HG03135 (cell line): ENCODE results near the gene ACSM4.
"Not testable (repeated sequence)": the region's sequence is repeated elsewhere in the genome, so short reads cannot be mapped to it uniquely, and the experiment has no call there.

Experiments used
- ATAC-seq: cut with Tn5 transposase; IDR thresholded peaks from one replicate; pipeline ENCODE4 v1.9.1; 2021; ENCODE audit warnings: mild to moderate bottlenecking, moderate library complexity; ENCODE audit not compliant: unreplicated experiment

ACSM4 gene

GRCh38 chr12:7327918-7328317 lies 24.0 kb downstream of the ACSM4 start:
- ATAC-seq: no peak

- not testable (repeated sequence) for ATAC-seq
Measured at GRCh38 chr12:7337790-7338189, 33.9 kb downstream of the ACSM4 start.

- ATAC-seq: no peak
Measured at GRCh38 chr12:7339675-7340074, 35.8 kb downstream of the ACSM4 start.

GRCh38 chr12:7344833-7345606 lies 41.1 kb downstream of the ACSM4 start:
- no peak for ATAC-seq

DNA sequence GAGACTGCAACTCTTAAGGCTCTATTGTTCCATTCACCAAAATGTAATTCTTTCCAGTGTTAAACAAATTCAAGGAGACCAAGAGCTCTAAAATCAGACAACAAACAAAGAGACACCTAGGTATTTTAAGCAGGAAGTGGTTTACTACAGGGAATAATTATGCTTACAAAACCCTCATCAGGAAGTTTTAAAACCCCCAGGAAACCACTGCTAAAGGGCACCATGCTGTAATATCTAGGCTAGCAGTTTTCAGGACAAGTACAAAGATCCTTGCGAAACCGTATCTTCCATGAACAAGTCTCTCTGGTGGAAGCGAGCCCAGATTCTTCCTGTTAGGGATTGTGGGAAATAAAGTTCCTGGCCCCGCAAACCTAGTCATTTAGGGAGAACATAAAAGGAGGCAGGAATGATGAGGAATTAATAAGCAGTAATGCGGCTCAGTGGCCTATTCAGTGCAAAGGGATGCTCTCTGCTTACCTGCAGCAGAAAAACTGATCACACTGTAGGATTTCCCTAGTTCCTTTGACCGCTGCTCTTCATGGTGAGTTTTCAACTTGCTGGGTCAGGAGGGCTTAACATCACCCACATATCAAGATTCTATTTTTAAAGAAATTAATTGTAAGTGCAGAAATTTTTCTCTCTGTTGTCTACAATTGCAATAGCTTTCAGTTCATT lies 42.8 kb downstream of the ACSM4 start:
- no peak for ATAC-seq

- no peak for ATAC-seq
Measured at GRCh38 chr12:7349418-7349817, 45.5 kb downstream of the ACSM4 start.

DNA sequence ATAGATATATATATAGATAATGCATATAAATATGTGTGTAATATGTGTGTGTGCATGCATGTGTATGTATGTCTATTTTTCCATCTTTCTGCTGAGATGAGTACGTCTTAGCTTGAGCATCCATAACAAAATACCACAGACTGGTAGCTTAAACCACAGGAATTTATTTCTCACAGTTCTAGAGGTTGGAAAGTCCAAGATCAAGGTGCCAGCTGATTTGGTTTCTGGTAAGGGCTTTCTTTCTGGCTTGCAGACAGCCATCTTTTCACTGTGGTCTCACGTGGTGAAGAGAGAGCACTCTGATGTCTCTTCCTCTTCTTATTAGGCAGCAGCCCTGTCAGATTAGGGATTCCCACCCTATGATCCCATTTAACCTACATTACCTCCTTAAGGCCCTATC lies 47.3 kb downstream of the ACSM4 start:
- ATAC-seq: no peak

GRCh38 chr12:7352661-7353060 lies 48.8 kb downstream of the ACSM4 start:
- ATAC-seq: no peak

DNA sequence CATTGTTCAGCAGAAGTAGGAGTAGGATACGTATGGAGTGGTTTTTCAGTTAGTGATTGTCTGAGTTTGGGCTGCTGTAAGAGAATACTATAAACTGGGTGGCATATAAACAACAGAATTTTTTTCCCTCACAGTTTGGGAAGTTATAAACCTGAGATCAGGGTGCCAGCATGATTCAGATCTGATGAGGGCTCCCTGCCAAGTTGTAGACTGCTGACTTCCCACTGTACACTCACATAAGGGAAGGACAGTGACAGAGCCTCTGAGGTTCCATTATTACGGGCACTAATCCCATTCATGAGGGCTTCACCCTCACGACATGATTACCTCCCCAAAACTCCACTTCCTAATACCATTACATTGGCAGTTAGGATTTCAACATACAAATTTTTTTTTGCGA lies 50.7 kb downstream of the ACSM4 start:
- ATAC-seq: no peak

DNA sequence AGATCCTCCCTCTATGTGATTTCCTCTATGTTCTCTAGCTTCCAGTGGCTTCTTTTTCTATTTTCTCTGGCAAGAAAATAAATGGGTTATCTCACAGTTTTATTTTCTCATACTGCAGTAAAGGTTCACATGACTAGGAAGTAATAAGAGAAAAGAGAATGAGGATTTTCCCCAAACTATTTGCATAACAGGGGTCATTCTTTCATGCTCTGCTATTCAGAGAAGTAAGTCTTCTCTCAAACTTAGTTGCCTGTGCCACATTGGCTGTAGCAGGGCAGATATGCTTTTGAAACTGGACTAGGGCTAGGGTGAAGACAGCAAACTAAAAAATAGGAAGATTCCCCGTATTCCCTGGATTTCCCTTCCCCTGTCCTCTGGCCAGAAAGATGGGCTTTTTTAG lies 57.4 kb downstream of the ACSM4 start:
- no peak for ATAC-seq

GRCh38 chr12:7362734-7363133 lies 58.9 kb downstream of the ACSM4 start:
- ATAC-seq: no peak

DNA sequence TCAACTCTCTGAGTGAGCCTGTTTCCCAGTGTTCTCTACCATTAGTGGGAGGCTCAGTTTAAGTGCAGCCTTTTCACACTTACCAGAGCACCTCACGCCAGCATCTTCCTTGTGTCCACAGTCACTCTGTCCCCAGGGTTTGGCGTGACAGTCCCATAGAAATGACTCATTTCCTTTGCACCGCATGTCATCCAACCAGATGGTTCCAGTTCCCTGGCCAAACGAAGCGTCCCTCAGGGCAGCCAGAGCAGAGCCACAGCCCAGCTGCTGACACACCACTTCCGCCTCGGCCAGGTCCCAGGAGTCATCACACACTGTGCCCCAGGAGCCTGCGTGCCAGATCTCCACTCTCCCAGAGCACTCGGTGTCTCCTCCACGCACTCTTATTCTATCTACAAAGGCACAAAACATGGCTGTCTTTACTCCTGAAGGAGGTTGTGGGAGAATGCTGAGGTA lies 65.4 kb downstream of the ACSM4 start:
- no peak for ATAC-seq

- no peak for ATAC-seq
Measured at GRCh38 chr12:7373226-7373625, 69.4 kb downstream of the ACSM4 start.

- no peak for ATAC-seq
Measured at GRCh38 chr12:7374423-7375144, 70.7 kb downstream of the ACSM4 start.

DNA sequence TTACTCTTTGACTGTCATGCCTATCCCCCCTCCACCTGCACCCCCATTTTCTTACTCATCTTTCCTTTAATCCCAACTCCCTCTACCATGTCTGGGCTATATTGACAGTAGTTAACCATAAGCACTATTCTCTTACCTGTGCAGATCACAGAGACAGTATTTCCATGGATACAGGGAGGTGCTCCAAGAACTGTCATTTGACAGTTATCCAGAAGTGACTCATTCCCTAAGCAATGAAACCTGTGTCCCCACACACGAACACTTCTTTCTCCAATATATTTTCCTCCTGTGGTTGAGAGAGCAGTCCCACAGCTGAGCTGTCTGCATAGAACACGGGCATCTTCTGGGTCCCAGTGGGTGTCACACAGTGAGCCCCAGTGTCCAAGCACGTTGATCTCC lies 71.3 kb downstream of the ACSM4 start:
- no peak for ATAC-seq

GRCh38 chr12:7376196-7376595 lies 72.3 kb downstream of the ACSM4 start:
- ATAC-seq: no peak
